Cardiac septum (tissue), 1 donor: ENCODE results near the gene SMIM20. TPM values are rescaled to one million over a fixed set of nuclear protein-coding genes. Genes with fewer than 3 reads are reported as not detected.
A peak's percentile ranks its signal among the peaks of the same experiment; 100 is the strongest.
"Not testable (repeated sequence)": the region's sequence is repeated elsewhere in the genome, so short reads cannot be mapped to it uniquely, and the experiment has no call there.

ENCODE experiments used
- DNase-seq: peaks from one replicate; pipeline ENCODE4 v3.0.0-alpha.2; 2020; ENCODE audit warnings: low spot score
- intact Hi-C: fragments of 100-400 bp; cut with DNase I; formaldehyde crosslinking; loops from one replicate; pipeline ENCODE4 v1.14.0; 2022
- long read RNA-seq: library from polyadenylated mRNA; unstranded; transcript quantifications from one replicate; pipeline ENCODE4 v2.0.0, GENCODE V29; 2021
- total RNA-seq: library from RNA; stranded (reverse); fragmentation: NEBNext Ultra II Directional; extraction: Animal tissue kit (Norgen Biotek cat#: 25700); gene quantifications from one replicate; pipeline ENCODE4 v1.2.1, GENCODE V29; 2021
- donor health status: DM: no; HTN: no; CAD: no.

Gene SMIM20
- 34.7 TPM for total RNA-seq
- long read RNA-seq, transcript SMIM20-201 (3 exons, 935 nt): major isoform, 45 of 49 reads
- long read RNA-seq, partial matches to known transcripts: 0 of 49 reads
- long read RNA-seq, other reads (novel, unspliced or antisense): 3 of 49 reads

- intact Hi-C loops: loop anchor here (5.0 kb wide), 1 partner anchor 1332 kb away; the partner anchor contains the start of gene DHX15
- DNase-seq: peak; percentile 97
Measured at GRCh38 chr4:25913851-25914669, at the start of gene SMIM20. Gene SMIM20, plus strand, starts transcription at chr4:25914220. Its CDS starts 94 bp downstream, at chr4:25914314.

- intact Hi-C loops: no loop called here
- DNase-seq: no peak
Measured at GRCh38 chr4:25865586-25865985, 48.4 kb upstream of the SMIM20 start.

DNA sequence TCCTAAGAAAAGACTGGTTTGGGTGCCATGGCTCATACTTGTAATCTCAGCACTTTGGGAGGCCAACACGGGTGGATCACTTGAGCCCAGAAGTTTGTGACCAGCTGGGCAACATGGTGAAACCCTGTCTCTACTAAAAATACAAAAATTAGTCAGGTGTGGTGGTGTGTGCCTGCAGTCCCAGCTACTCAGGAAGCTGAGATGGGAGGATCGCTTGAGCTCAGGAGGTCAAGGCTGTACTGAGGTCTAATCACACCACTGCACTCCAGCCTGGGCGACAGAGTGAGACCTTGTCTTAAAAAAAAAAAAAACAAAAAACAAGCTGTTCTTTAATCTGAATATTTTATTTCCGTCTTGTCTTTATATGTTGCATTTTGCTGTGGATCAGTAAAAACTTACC, 47.6 kb upstream of the SMIM20 start:
- intact Hi-C loops, DNase-seq: not testable (repeated sequence)

GRCh38 chr4:25867781-25868294, 46.2 kb upstream of the SMIM20 start:
- no peak for DNase-seq
- intact Hi-C loops: no loop called here

- no peak for DNase-seq
- intact Hi-C loops: no loop called here
Measured at GRCh38 chr4:25870081-25870480, 43.9 kb upstream of the SMIM20 start.

- DNase-seq: no peak
- intact Hi-C loops: no loop called here
Measured at GRCh38 chr4:25872851-25873631, 41.0 kb upstream of the SMIM20 start.

- intact Hi-C loops: no loop called here
- no peak for DNase-seq
Measured at GRCh38 chr4:25873632-25874129, 40.3 kb upstream of the SMIM20 start.

DNA sequence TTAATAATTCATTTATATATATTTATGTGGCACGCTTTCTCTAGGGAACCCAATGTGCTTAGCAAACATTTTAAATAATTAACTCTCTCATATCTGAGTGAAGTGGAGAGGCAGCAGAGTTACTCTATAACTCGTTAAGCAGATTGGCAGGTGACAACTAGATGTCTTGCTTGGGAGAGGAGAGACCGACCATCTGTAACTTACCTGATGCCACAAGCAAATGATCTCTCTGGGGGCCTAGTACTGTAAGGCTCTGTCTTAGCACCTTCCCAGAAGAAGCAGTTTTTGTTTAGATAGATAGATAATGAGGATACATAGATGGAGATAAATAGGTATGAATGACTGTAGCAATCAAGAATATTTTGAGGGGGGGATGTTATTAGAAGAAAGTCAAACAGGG, 39.4 kb upstream of the SMIM20 start:
- intact Hi-C loops: no loop called here
- no peak for DNase-seq

DNA sequence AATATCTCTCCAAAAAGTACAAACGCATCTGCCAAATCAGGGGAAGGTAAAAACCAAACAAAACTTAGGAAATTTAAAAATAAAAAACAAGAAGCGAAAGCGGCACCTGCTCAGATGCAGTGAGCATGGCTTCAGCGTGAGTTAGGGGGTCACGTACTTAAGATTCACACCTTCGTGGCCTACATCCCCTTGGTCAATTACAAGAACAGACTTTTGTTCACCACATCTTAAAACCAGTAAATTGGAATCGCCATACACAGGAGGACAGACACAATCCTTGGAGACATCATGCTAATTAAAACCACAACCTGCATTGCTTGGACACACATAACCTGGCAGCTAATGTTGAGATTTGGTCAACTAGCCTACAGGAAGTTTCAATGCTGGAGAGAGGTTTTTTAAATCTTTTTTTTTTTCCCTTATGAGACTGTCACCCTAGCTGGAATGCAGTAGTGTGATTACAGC, 38.7 kb upstream of the SMIM20 start:
- no peak for DNase-seq
- intact Hi-C loops: no loop called here

GRCh38 chr4:25878676-25879075, 35.3 kb upstream of the SMIM20 start:
- intact Hi-C loops: no loop called here
- no peak for DNase-seq

GRCh38 chr4:25879091-25879584, 34.9 kb upstream of the SMIM20 start:
- no peak for DNase-seq
- intact Hi-C loops: no loop called here

DNA sequence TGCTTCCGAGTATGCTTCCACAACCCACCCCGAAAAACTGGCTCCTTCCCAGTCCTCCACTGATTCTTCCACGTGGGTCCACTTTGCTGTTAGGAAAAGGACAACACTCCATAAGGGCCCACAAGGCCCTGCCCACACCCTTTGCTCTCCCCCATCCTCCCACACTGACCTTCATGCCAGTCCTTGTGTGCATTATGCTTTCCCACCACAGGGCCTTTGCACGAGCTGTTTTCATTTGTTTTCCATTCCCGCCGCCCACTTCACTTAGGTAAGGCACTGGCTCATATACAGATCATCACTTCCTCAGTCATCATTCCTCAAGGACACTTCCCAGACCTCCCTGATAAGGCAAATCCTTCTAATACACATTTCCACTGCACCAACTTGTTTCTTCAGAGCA, 34.4 kb upstream of the SMIM20 start:
- no peak for DNase-seq
- intact Hi-C loops: no loop called here

- DNase-seq: no peak
- intact Hi-C loops: no loop called here
Measured at GRCh38 chr4:25879991-25880651, 33.9 kb upstream of the SMIM20 start.

DNA sequence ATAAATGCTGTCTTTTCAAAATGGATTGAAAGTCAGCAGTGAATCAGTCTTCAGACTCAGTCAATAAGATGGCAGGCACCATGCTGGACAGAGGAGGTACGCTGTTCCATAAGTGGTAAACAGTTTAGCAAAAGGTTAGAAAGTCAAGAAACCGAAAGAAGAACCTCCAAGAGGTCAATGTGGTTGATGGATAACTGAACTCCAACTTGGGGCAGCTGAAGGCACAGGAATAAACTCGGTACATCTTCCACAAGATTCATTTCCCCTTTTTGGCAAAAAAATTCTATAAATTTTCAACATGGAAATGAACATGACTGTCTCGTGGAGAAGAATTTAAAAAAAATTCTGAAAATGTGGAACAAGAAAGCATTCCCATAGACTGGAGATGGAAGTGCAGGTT, 32.8 kb upstream of the SMIM20 start:
- no peak for DNase-seq
- intact Hi-C loops: no loop called here

GRCh38 chr4:25882226-25882625, 31.8 kb upstream of the SMIM20 start:
- DNase-seq: no peak
- intact Hi-C loops: no loop called here

- no peak for DNase-seq
- intact Hi-C loops: no loop called here
Measured at GRCh38 chr4:25883565-25883964, 30.5 kb upstream of the SMIM20 start.

GRCh38 chr4:25884031-25884782, 29.8 kb upstream of the SMIM20 start:
- intact Hi-C loops: no loop called here
- no peak for DNase-seq

- intact Hi-C loops: no loop called here
- no peak for DNase-seq
Measured at GRCh38 chr4:25888781-25889180, 25.2 kb upstream of the SMIM20 start.
